Uterus (tissue), 2 donors: ENCODE results near the gene FRMD8.
A peak's percentile ranks its signal among the peaks of the same experiment; 100 is the strongest.

ENCODE experiments used
- CTCF ChIP-seq, 4 experiments: fragments of 200-600 bp in 2 of 4; fragments of 450-650 bp in 2 of 4; sonication (generic) in 2 of 4; IDR thresholded peaks; one replicate each; pipeline ENCODE4 v1.5.1; 2016 to 2019; ENCODE audit warnings: antibody characterized with exemption in 4 of 4, mild to moderate bottlenecking in 2 of 4, moderate library complexity in 1 of 4
- POLR2A ChIP-seq, 2 donors: fragments of 450-650 bp; IDR thresholded peaks; one replicate each; pipeline ENCODE4 v1.6.1; 2016; ENCODE audit warnings: antibody characterized with exemption in 2 of 2, mild to moderate bottlenecking in 1 of 2, moderate library complexity in 1 of 2

GRCh38 chr11:65420979-65421793 is 34.7 kb downstream of the FRMD8 start:
- TF ChIP-seq CTCF (IDR thresholded peaks at IDR 0.05): no peak
- peak; percentile 77 to 86 for TF ChIP-seq POLR2A (IDR thresholded peaks at IDR 0.05)
